WTC11 (cell line): ENCODE measurements around the gene USP49. TPM values are rescaled to one million over a fixed set of nuclear protein-coding genes. Genes with fewer than 3 reads are reported as not detected.

Experiments used
- ATF2 ChIP-seq: sonication (generic); formaldehyde crosslinking; IDR thresholded peaks from 2 replicates; pipeline ENCODE4 v1.8.1; 2022; ENCODE audit warnings: low read depth, missing genetic modification reagents, borderline replicate concordance
- ATF6 ChIP-seq: sonication (generic); formaldehyde crosslinking; IDR thresholded peaks from 2 replicates; pipeline ENCODE4 v1.8.1; 2023; ENCODE audit warnings: mild to moderate bottlenecking, missing genetic modification reagents
- CDX4 ChIP-seq: fragments of 250-450 bp; sonication (Bioruptor Pico); IDR thresholded peaks from 2 replicates; pipeline ENCODE4 v1.9.0; 2021; ENCODE audit warnings: moderate library complexity, mild to moderate bottlenecking, inconsistent platforms, borderline replicate concordance
- E2F1 ChIP-seq: sonication (generic); formaldehyde crosslinking; IDR thresholded peaks from 2 replicates; pipeline ENCODE4 v1.8.0; 2022; ENCODE audit warnings: mild to moderate bottlenecking, missing genetic modification reagents
- EMX1 ChIP-seq: fragments of 250-450 bp; sonication (Bioruptor Pico); IDR thresholded peaks from 2 replicates; pipeline ENCODE4 v1.8.0; 2021; ENCODE audit warnings: mild to moderate bottlenecking
- ESRRA ChIP-seq: sonication (generic); formaldehyde crosslinking; IDR thresholded peaks from 2 replicates; pipeline ENCODE4 v1.8.1; 2022; ENCODE audit warnings: mild to moderate bottlenecking, missing genetic modification reagents, borderline replicate concordance
- ETV6 ChIP-seq: sonication (generic); formaldehyde crosslinking; IDR thresholded peaks from 2 replicates; pipeline ENCODE4 v1.8.1; 2022; ENCODE audit warnings: mild to moderate bottlenecking, missing genetic modification reagents
- FOXP1 ChIP-seq: sonication (generic); formaldehyde crosslinking; IDR thresholded peaks from 2 replicates; pipeline ENCODE4 v1.8.0; 2022; ENCODE audit warnings: missing genetic modification reagents, mild to moderate bottlenecking, moderate library complexity, borderline replicate concordance
- GABPB1 ChIP-seq: sonication (generic); formaldehyde crosslinking; IDR thresholded peaks from 2 replicates; pipeline ENCODE4 v1.8.1; 2023; ENCODE audit warnings: mild to moderate bottlenecking, missing genetic modification reagents
- IRF2 ChIP-seq: sonication (generic); formaldehyde crosslinking; IDR thresholded peaks from 2 replicates; pipeline ENCODE4 v1.8.0; 2022; ENCODE audit warnings: low read depth, missing genetic modification reagents, borderline replicate concordance
- KAT7 ChIP-seq: sonication (generic); formaldehyde crosslinking; IDR thresholded peaks from 2 replicates; pipeline ENCODE4 v1.8.1; 2023; ENCODE audit warnings: missing genetic modification reagents, mild to moderate bottlenecking, borderline replicate concordance
- MAX ChIP-seq: sonication (generic); formaldehyde crosslinking; IDR thresholded peaks from 2 replicates; pipeline ENCODE4 v1.8.0; 2022; ENCODE audit warnings: mild to moderate bottlenecking, missing genetic modification reagents
- MXD4 ChIP-seq: fragments of 250-450 bp; sonication (Bioruptor Pico); IDR thresholded peaks from 2 replicates; pipeline ENCODE4 v1.8.0; 2021; ENCODE audit warnings: mild to moderate bottlenecking, moderate library complexity, borderline replicate concordance
- OVOL2 ChIP-seq: fragments of 250-450 bp; sonication (Bioruptor Pico); IDR thresholded peaks from 2 replicates; pipeline ENCODE4 v1.9.0; 2021; ENCODE audit warnings: mild to moderate bottlenecking, borderline replicate concordance
- PRRX2 ChIP-seq: fragments of 250-450 bp; sonication (Bioruptor Pico); IDR thresholded peaks from 2 replicates; pipeline ENCODE4 v1.8.0; 2021; ENCODE audit warnings: mild to moderate bottlenecking
- RELA ChIP-seq: sonication (generic); formaldehyde crosslinking; IDR thresholded peaks from 2 replicates; pipeline ENCODE4 v1.8.1; 2022; ENCODE audit warnings: missing genetic modification reagents, mild to moderate bottlenecking, borderline replicate concordance
- RORB ChIP-seq: fragments of 250-450 bp; sonication (Bioruptor Pico); IDR thresholded peaks from 2 replicates; pipeline ENCODE4 v1.9.0; 2021; ENCODE audit warnings: mild to moderate bottlenecking
- SP1 ChIP-seq: sonication (generic); formaldehyde crosslinking; conservative IDR thresholded peaks from 2 replicates; pipeline ENCODE4 v1.8.1; 2022; ENCODE audit warnings: missing genetic modification reagents
- ZBTB43 ChIP-seq: sonication (generic); formaldehyde crosslinking; IDR thresholded peaks from 2 replicates; pipeline ENCODE4 v1.8.1; 2023; ENCODE audit warnings: mild to moderate bottlenecking, missing genetic modification reagents
- ZMAT4 ChIP-seq: fragments of 250-450 bp; sonication (Bioruptor Pico); IDR thresholded peaks from 2 replicates; pipeline ENCODE4 v1.9.0; 2021; ENCODE audit warnings: mild to moderate bottlenecking
- ZNF138 ChIP-seq: sonication (generic); formaldehyde crosslinking; conservative IDR thresholded peaks from 2 replicates; pipeline ENCODE4 v1.8.1; 2022; ENCODE audit warnings: mild to moderate bottlenecking, moderate library complexity, missing genetic modification reagents
- ZNF396 ChIP-seq: fragments of 250-450 bp; sonication (Bioruptor Pico); IDR thresholded peaks from 2 replicates; pipeline ENCODE4 v1.8.0; 2021; ENCODE audit warnings: mild to moderate bottlenecking, moderate library complexity, borderline replicate concordance
- ZNF423 ChIP-seq: fragments of 250-450 bp; sonication (Bioruptor Pico); IDR thresholded peaks from 2 replicates; pipeline ENCODE4 v2.1.2; 2022; ENCODE audit warnings: mild to moderate bottlenecking, moderate library complexity
- ZNF425 ChIP-seq: fragments of 250-450 bp; sonication (Bioruptor Pico); conservative IDR thresholded peaks from 2 replicates; pipeline ENCODE4 v1.9.0; 2021; ENCODE audit warnings: mild to moderate bottlenecking
- ZNF671 ChIP-seq: fragments of 250-450 bp; sonication (Bioruptor Pico); IDR thresholded peaks from 2 replicates; pipeline ENCODE4 v1.8.0; 2021; ENCODE audit warnings: mild to moderate bottlenecking
- total RNA-seq: library from RNA; stranded (reverse); gene quantifications from 3 replicates; pipeline ENCODE4 v1.2.3, GENCODE V29; 2021

The USP49 gene
- total RNA-seq, 1 experiment from 2014 or later = 18.4 TPM

- TF ChIP-seq ATF6 (CRISPR knock-in tag) (no peak), E2F1 (CRISPR knock-in tag) (no peak), ZNF423 (CRISPR knock-in tag) (no peak), GABPB1 (CRISPR knock-in tag) (peak; percentile 73), ZNF671 (no peak), ZMAT4 (CRISPR knock-in tag) (no peak), ETV6 (0 out of 2 replicates have a peak, but pooled peaks have one; percentile 52), CDX4 (CRISPR knock-in tag) (no peak), IRF2 (CRISPR knock-in tag) (no peak), ESRRA (peak; percentile 51; the same call in 1 of the 2 replicates), EMX1 (CRISPR knock-in tag) (no peak), ATF2 (CRISPR knock-in tag) (no peak), KAT7 (CRISPR knock-in tag) (0 out of 2 replicates have a peak, but pooled peaks have one; percentile 44), RORB (CRISPR knock-in tag) (no peak), MXD4 (no peak), ZNF425 (CRISPR knock-in tag) (no peak), ZNF396 (CRISPR knock-in tag) (no peak), ZNF138 (CRISPR knock-in tag) (no peak), SP1 (peak; percentile 74), OVOL2 (CRISPR knock-in tag) (no peak), PRRX2 (CRISPR knock-in tag) (no peak), RELA (CRISPR knock-in tag) (no peak), FOXP1 (CRISPR knock-in tag) (no peak), MAX (CRISPR knock-in tag) (no peak), ZBTB43 (CRISPR knock-in tag) (no peak)
Measured at GRCh38 chr6:41786451-41787218, 108.5 kb downstream of the USP49 start (continued).
